NB4 (cell line): ENCODE data around the gene PSORS1C2.
A peak's percentile ranks its signal among the peaks of the same experiment; 100 is the strongest.

Source experiments
- DNase-seq: peaks from one replicate; pipeline ENCODE4 v3.0.0; 2010; ENCODE audit warnings: low read depth
- H3K4me3 ChIP-seq: one replicate; pipeline ENCODE4 v1.5.1; 2011; ENCODE audit warnings: mild to moderate bottlenecking, low read depth, low read length, moderate library complexity
- CTCF ChIP-seq: IDR thresholded peaks from one replicate; pipeline ENCODE4 v1.5.1; 2012; ENCODE audit warnings: low read depth, low read length
- MAX ChIP-seq: IDR thresholded peaks from 2 replicates; pipeline ENCODE4 v1.6.1; 2011; ENCODE audit warnings: low read depth, low read length
- MYC ChIP-seq: IDR thresholded peaks from 2 replicates; pipeline ENCODE4 v1.6.1; 2011; ENCODE audit warnings: low read depth, low read length
- POLR2A ChIP-seq: IDR thresholded peaks from 2 replicates; pipeline ENCODE4 v1.6.1; 2011; ENCODE audit warnings: mild to moderate bottlenecking; ENCODE audit not compliant: insufficient read length; ENCODE audit errors: extremely low read depth

The PSORS1C2 gene

GRCh38 chr6:31094389-31094881 lies 44.4 kb downstream of the PSORS1C2 start:
- no peak overlapping the region for H3K4me3 ChIP-seq
- DNase-seq = peak; percentile 18
- no peak for TF ChIP-seq MAX
- TF ChIP-seq POLR2A = no peak
- TF ChIP-seq CTCF = no peak

GRCh38 chr6:31092769-31093505 lies 45.9 kb downstream of the PSORS1C2 start:
- TF ChIP-seq CTCF = no peak
- TF ChIP-seq MYC = no peak
- TF ChIP-seq POLR2A = no peak
- no peak for TF ChIP-seq MAX
- no peak for DNase-seq
- H3K4me3 ChIP-seq = no peak overlapping the region

- H3K4me3 ChIP-seq = no peak overlapping the region
- TF ChIP-seq MYC (no peak), CTCF (no peak), MAX (no peak), POLR2A (no peak)
- no peak for DNase-seq
These were observed 46.6 kb downstream of the PSORS1C2 start for GRCh38 chr6:31092238-31092637.

- TF ChIP-seq POLR2A (no peak), MAX (no peak), MYC (no peak), CTCF (no peak)
- H3K4me3 ChIP-seq = no peak overlapping the region
- DNase-seq = no peak
These were observed 47.2 kb downstream of the PSORS1C2 start for GRCh38 chr6:31091680-31092079.

GRCh38 chr6:31090973-31091364 lies 47.9 kb downstream of the PSORS1C2 start:
- no peak for DNase-seq
- no peak overlapping the region for H3K4me3 ChIP-seq
- TF ChIP-seq MAX (no peak), CTCF (no peak), POLR2A (no peak)
